Kidney epithelial cell (primary cell): ENCODE data around the gene RAPH1. TPM values are rescaled to one million over a fixed set of nuclear protein-coding genes. Genes with fewer than 3 reads are reported as not detected.
A peak's percentile ranks its signal among the peaks of the same experiment; 100 is the strongest.
"Not testable (repeated sequence)": the region's sequence is repeated elsewhere in the genome, so short reads cannot be mapped to it uniquely, and the experiment has no call there.

Source experiments
- DNase-seq: peaks from one replicate; pipeline ENCODE4 v3.0.0-alpha.2; 2010; ENCODE audit warnings: low read depth
- H3K27me3 ChIP-seq: 2 replicates; pipeline ENCODE4 v1.6.0; 2011; ENCODE audit warnings: low read length; ENCODE audit not compliant: control insufficient read depth, insufficient read depth
- H3K36me3 ChIP-seq: 2 replicates; pipeline ENCODE4 v1.5.1; 2011; ENCODE audit warnings: low read length; ENCODE audit not compliant: control insufficient read depth, insufficient read depth
- H3K4me3 ChIP-seq: 2 replicates; pipeline ENCODE4 v1.5.1; 2011; ENCODE audit warnings: low read depth, mild to moderate bottlenecking, control low read depth, low read length
- CTCF ChIP-seq: IDR thresholded peaks from 2 replicates; pipeline ENCODE4 v1.5.1; 2011; ENCODE audit warnings: mild to moderate bottlenecking, moderate library complexity, low read length, control low read depth, inconsistent platforms; ENCODE audit not compliant: insufficient read depth, poor library complexity, severe bottlenecking
- total RNA-seq: library from RNA; depleted of rRNA; stranded (reverse); fragments of >200 nt; gene quantifications from 2 replicates; pipeline ENCODE4 v1.2.3, GENCODE V29; 2015

RAPH1 gene
- total RNA-seq, 1 donor from 2014 or later, result 28.9 TPM

- TF ChIP-seq CTCF, result no peak
- Histone ChIP-seq H3K4me3 (peak overlapping the region; percentile 89), H3K36me3 (no peaks in the 10 kb centered on the region), H3K27me3 (no peaks in the 10 kb centered on the region)
- DNase-seq, result no peak
These were observed 1.2 kb downstream of the RAPH1 start for GRCh38 chr2:203533676-203534591.

- TF ChIP-seq CTCF, result no peak
- no peak for DNase-seq
These were observed 2.0 kb downstream of the RAPH1 start for GRCh38 chr2:203532957-203533658.

GRCh38 chr2:203527719-203528118, 7.4 kb downstream of the RAPH1 start:
- DNase-seq, result no peak
- no peaks in the 10 kb centered on the region for H3K36me3 ChIP-seq
- H3K27me3 ChIP-seq, result no peaks in the 10 kb centered on the region
- no peak for TF ChIP-seq CTCF
- no peak overlapping the region for H3K4me3 ChIP-seq

More at GRCh38 chr2:203532957-203533658, 2.0 kb downstream of the RAPH1 start:
- Histone ChIP-seq H3K27me3 (no peaks in the 10 kb centered on the region), H3K36me3 (no peaks in the 10 kb centered on the region), H3K4me3 (peak overlapping the region; percentile 89)

- H3K36me3 ChIP-seq, DNase-seq, H3K27me3 ChIP-seq, H3K4me3 ChIP-seq: not testable (repeated sequence)
These were observed 21.8 kb downstream of the RAPH1 start for GRCh38 chr2:203513268-203513667.

GRCh38 chr2:203510941-203511305, 24.2 kb downstream of the RAPH1 start:
- no peak for TF ChIP-seq CTCF
- DNase-seq, result no peak
- no peaks in the 10 kb centered on the region for H3K36me3 ChIP-seq
- H3K27me3 ChIP-seq, result no peaks in the 10 kb centered on the region
- no peak overlapping the region for H3K4me3 ChIP-seq

- Histone ChIP-seq H3K36me3 (no peaks in the 10 kb centered on the region), H3K27me3 (no peaks in the 10 kb centered on the region), H3K4me3 (no peak overlapping the region)
- TF ChIP-seq CTCF, result no peak
- no peak for DNase-seq
These were observed 24.7 kb downstream of the RAPH1 start for GRCh38 chr2:203510256-203510940.

GRCh38 chr2:203503460-203503859, 31.6 kb downstream of the RAPH1 start:
- DNase-seq, H3K27me3 ChIP-seq, H3K36me3 ChIP-seq, H3K4me3 ChIP-seq: not testable (repeated sequence)
